GM12878 (cell line): ENCODE measurements around the gene C16orf74. TPM values are rescaled to one million over a fixed set of nuclear protein-coding genes. Genes with fewer than 3 reads are reported as not detected.

Experiments
- ATAC-seq: fragments of 200-7000 bp; cut with Tn5 transposase; 3 replicates; pipeline ENCODE4 v1.9.1; 2020; ENCODE audit warnings: mild to moderate bottlenecking, moderate library complexity
- BruUV-seq: library from RNA; stranded (reverse); fragments of 400-500 nt; replicated peaks from 2 replicates; lab custom pipeline; 2021; lab: Mats Ljungman, UMichigan
- CTCF ChIA-PET: fragments of 300-600 bp; sonication (Branson Sonifier 250); formaldehyde crosslinking; extraction: SDS; loops from one replicate; lab custom pipeline; 2021; ENCODE audit warnings: inconsistent platforms; lab: Yijun Ruan, JAX
- POLR2A ChIA-PET: fragments of 350-600 bp; formaldehyde crosslinking; extraction: SDS; loops from one replicate; lab custom pipeline; 2021; ENCODE audit warnings: inconsistent platforms; lab: Charles Lee
- RAD21 ChIA-PET: fragments of 300-600 bp; sonication (Branson Sonifier 250); formaldehyde crosslinking; loops from one replicate; lab custom pipeline; 2023; ENCODE audit warnings: antibody characterized with exemption; ENCODE audit not compliant: unreplicated experiment; lab: Charles Lee
- SMC1A ChIA-PET: fragments of 300-600 bp; sonication (Branson Sonifier 250); formaldehyde crosslinking; loops from one replicate; lab custom pipeline; 2023; ENCODE audit not compliant: unreplicated experiment, uncharacterized antibody; lab: Charles Lee
- DNase-seq: peaks from one replicate; pipeline ENCODE4 v3.0.0-alpha.2; 2011; ENCODE audit warnings: low read depth, low spot score
- FAIRE-seq: peaks from 3 replicates; lab custom pipeline; 2011; peaks lifted over from hg19 to GRCh38; lab: Jason Lieb, UNC
- H2AFZ ChIP-seq: 2 replicates; pipeline ENCODE4 v1.6.0; 2011; ENCODE audit warnings: low read depth, low read length, control low read depth; ENCODE audit not compliant: control insufficient read depth
- H3K27ac ChIP-seq: 2 replicates; pipeline ENCODE4 v1.5.1; 2011; ENCODE audit warnings: control low read depth; ENCODE audit not compliant: control insufficient read depth, insufficient read depth
- H3K27me3 ChIP-seq, 2 experiments: replicated peaks in 1 of 2; 2 replicates each; pipeline versions ENCODE4 v1.6.0 to v1.6.1; 2011; ENCODE audit warnings: low read length in 1 of 2; ENCODE audit not compliant: control insufficient read depth in 2 of 2, insufficient read depth in 2 of 2
- H3K36me3 ChIP-seq, 2 experiments: 2 replicates each; pipeline ENCODE4 v1.5.1; 2011; ENCODE audit warnings: low read length in 1 of 2; ENCODE audit not compliant: control insufficient read depth in 2 of 2, insufficient read depth in 2 of 2
- H3K4me1 ChIP-seq: 2 replicates; pipeline ENCODE4 v1.6.1; 2011; ENCODE audit warnings: mild to moderate bottlenecking, low read length, moderate library complexity, mixed read lengths; ENCODE audit not compliant: control insufficient read depth, insufficient read depth
- H3K4me2 ChIP-seq: 2 replicates; pipeline ENCODE4 v1.6.0; 2011; ENCODE audit warnings: control low read depth; ENCODE audit not compliant: control insufficient read depth, insufficient read depth
- H3K4me3 ChIP-seq: fragments of 200-600 bp; sonication (generic); 2 replicates; pipeline ENCODE4 v1.5.1; 2016
- H3K79me2 ChIP-seq: 2 replicates; pipeline ENCODE4 v1.6.0; 2011; ENCODE audit warnings: low read length; ENCODE audit not compliant: control insufficient read depth, insufficient read depth
- H3K9ac ChIP-seq: 2 replicates; pipeline ENCODE4 v1.8.0; 2011; ENCODE audit warnings: low read length, control low read depth, mixed read lengths; ENCODE audit not compliant: control insufficient read depth, insufficient read depth
- H3K9me3 ChIP-seq: replicated peaks from 3 replicates; pipeline ENCODE4 v1.5.1; 2011; ENCODE audit warnings: mild to moderate bottlenecking, low read length; ENCODE audit not compliant: control insufficient read depth, insufficient read depth
- H4K20me1 ChIP-seq: 2 replicates; pipeline ENCODE4 v1.6.0; 2011; ENCODE audit not compliant: control insufficient read depth, insufficient read depth
- RAD21 ChIP-seq: IDR thresholded peaks from 2 replicates; pipeline ENCODE4 v1.6.1; 2011; ENCODE audit warnings: mild to moderate bottlenecking, low read depth, low read length, moderate library complexity; ENCODE audit not compliant: insufficient read depth
- SMC3 ChIP-seq: IDR thresholded peaks from 2 replicates; pipeline ENCODE4 v1.6.1; 2011; ENCODE audit warnings: low read length, improper control_type of control experiment, borderline replicate concordance
- SP1 ChIP-seq: IDR thresholded peaks from one replicate; pipeline ENCODE4 v1.6.1; 2011; ENCODE audit warnings: low read depth, low read length
- TAF1 ChIP-seq: IDR thresholded peaks from 2 replicates; pipeline ENCODE4 v1.6.1; 2011; ENCODE audit warnings: mild to moderate bottlenecking, low read depth, low read length, borderline replicate concordance
- WGBS: methylation state at CpG from one replicate; pipeline ENCODE4 v1.1.6; 2016; ENCODE audit warnings: low lambda C conversion rate; ENCODE audit not compliant: insufficient replicate concordance, insufficient coverage; ENCODE audit errors: missing lambda C conversion rate; 5-methylcytosine and 5-hydroxymethylcytosine counted together
- in situ Hi-C: fragments of 300-500 bp; cut with MboI; formaldehyde crosslinking; loops from 9 replicates; pipeline ENCODE4 v1.14.3; 2018; ENCODE audit warnings: mixed read lengths
- intact Hi-C: fragments of 100-400 bp; cut with micrococcal nuclease; formaldehyde crosslinking; loops from one replicate; pipeline ENCODE4 v1.14.2; 2022; ENCODE audit not compliant: unreplicated experiment
- polyA plus RNA-seq, 11 experiments: library from polyadenylated mRNA; depleted of rRNA in 4 of 11; unstranded in 6 of 11; stranded (reverse) in 5 of 11; fragments of >200 nt; fragmentation: Nextera tagmentation in 4 of 11; fragmentation: Illumina TruSeq in 1 of 11; extraction: Ambion mirVana in 4 of 11; extraction: Trizol in 1 of 11; gene quantifications; 1 replicate in 1 of 11; 2 replicates in 10 of 11; pipeline versions ENCODE4 v1.2.1 to v1.2.3, GENCODE V29; 2011 to 2016; ENCODE audit warnings: inconsistent platforms in 2 of 11, missing spikeins in 2 of 11, low read depth in 1 of 11
- total RNA-seq, 4 experiments: library from RNA; depleted of rRNA in 3 of 4; stranded (reverse); fragments of >200 nt in 3 of 4; fragmentation: Illumina TruSeq in 1 of 4; extraction: Trizol in 1 of 4; gene quantifications; 2 replicates each; pipeline versions ENCODE4 v1.2.1 to v1.2.3, GENCODE V29; 2013 to 2021
- TF ChIP-seq, protein P1 (sequence below), 3 experiments: IDR thresholded peaks in 2 of 3; conservative IDR thresholded peaks in 1 of 3; 2 replicates each; pipeline ENCODE4 v1.5.1; 2011; ENCODE audit warnings: low read depth in 3 of 3, low read length in 3 of 3, mild to moderate bottlenecking in 3 of 3, control low read depth in 2 of 3, moderate library complexity in 2 of 3, inconsistent platforms in 1 of 3, mixed read lengths in 1 of 3; ENCODE audit not compliant: control insufficient read depth in 2 of 3, insufficient read depth in 1 of 3; ENCODE audit errors: extremely low read depth in 1 of 3
- TF ChIP-seq, protein P2 (sequence below): fragments of 450-650 bp; IDR thresholded peaks from 2 replicates; pipeline ENCODE4 v1.6.1; 2017; ENCODE audit warnings: mild to moderate bottlenecking

Gene C16orf74
- total and polyA plus RNA-seq, 10 of the 15 experiments (the other 5 are each of a cell fraction or from before 2014, with no cell fraction given): 0.23 to 20.1 (median 6.8) TPM

DNA sequence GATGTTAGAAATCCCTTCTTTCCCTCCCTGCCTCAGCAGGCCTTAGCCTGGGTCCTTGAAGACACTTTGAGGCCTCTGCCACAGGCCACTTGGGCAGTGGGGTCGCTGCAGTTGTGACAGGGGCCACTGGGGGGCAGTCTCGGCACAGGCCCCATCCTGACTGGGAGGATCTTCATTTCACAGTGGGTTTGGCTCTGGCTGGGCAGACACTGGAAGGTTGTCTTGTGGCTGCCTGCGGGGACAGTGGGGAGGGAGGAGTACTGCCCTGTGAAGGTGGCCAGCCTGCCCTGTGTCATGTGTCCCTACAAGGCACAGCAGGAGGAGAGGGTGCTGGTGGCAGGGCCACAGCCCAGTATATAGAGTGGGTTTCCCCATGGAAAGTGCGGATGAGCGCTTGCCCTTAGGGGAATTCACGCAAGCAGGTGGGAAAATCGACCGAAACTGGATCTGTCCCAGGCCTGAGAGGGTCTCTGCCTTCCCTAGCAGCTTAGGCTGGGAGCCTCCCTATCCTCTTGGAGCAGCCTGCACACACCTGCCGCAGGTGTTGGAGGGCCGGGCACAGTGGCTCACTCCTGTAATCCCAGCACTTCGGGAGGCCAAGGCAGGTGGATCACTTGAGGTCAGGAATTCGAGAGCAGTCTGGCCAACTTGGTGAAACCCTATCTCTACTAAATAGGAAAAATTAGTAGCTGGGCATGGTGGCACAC, 90.9 kb downstream of the C16orf74 start:
- H3K36me3 ChIP-seq: peaks cover 37 to 69% of the 10 kb centered on the region in 2 experiments
- H3K27me3 ChIP-seq: no peaks in the 10 kb centered on the region
- POLR2A ChIA-PET: no interaction called here
- in situ Hi-C loops: loop anchor here (5.0 kb wide), 1 partner anchor 57 kb away; no protein-coding TSS in a partner anchor
- no peaks in the 10 kb centered on the region for H3K4me1 ChIP-seq
- H4K20me1 ChIP-seq: no peaks in the 10 kb centered on the region
- no peaks in the 10 kb centered on the region for H3K9me3 ChIP-seq
- no peak overlapping the region for H3K9ac ChIP-seq
- intact Hi-C loops: loop anchor here (1.0 to 2.0 kb wide), 2 partner anchors 58 to 99 kb away; no protein-coding TSS in a partner anchor
- H3K27ac ChIP-seq: no peak overlapping the region
- FAIRE-seq: peak; percentile 78
- WGBS: 68% methylated on average over 12 of the region's 12 CpGs
- TF ChIP-seq RAD21: peak; percentile 80
- TF ChIP-seq, protein P1, sequence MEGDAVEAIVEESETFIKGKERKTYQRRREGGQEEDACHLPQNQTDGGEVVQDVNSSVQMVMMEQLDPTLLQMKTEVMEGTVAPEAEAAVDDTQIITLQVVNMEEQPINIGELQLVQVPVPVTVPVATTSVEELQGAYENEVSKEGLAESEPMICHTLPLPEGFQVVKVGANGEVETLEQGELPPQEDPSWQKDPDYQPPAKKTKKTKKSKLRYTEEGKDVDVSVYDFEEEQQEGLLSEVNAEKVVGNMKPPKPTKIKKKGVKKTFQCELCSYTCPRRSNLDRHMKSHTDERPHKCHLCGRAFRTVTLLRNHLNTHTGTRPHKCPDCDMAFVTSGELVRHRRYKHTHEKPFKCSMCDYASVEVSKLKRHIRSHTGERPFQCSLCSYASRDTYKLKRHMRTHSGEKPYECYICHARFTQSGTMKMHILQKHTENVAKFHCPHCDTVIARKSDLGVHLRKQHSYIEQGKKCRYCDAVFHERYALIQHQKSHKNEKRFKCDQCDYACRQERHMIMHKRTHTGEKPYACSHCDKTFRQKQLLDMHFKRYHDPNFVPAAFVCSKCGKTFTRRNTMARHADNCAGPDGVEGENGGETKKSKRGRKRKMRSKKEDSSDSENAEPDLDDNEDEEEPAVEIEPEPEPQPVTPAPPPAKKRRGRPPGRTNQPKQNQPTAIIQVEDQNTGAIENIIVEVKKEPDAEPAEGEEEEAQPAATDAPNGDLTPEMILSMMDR (IDR thresholded peaks at IDR 0.05 in 2 of 3, conservative IDR thresholded peaks at IDR 0.05 in 1 of 3; ENCODE audit: control insufficient read depth in 2 of 3, extremely low read depth in 1 of 3, insufficient read depth in 1 of 3, low read depth in 3 of 3, low read length in 3 of 3): peak; percentile 87 to 96 (median 95)
- peak; percentile 68 for TF ChIP-seq SMC3
- TF ChIP-seq TAF1: no peak
- TF ChIP-seq, protein P2, sequence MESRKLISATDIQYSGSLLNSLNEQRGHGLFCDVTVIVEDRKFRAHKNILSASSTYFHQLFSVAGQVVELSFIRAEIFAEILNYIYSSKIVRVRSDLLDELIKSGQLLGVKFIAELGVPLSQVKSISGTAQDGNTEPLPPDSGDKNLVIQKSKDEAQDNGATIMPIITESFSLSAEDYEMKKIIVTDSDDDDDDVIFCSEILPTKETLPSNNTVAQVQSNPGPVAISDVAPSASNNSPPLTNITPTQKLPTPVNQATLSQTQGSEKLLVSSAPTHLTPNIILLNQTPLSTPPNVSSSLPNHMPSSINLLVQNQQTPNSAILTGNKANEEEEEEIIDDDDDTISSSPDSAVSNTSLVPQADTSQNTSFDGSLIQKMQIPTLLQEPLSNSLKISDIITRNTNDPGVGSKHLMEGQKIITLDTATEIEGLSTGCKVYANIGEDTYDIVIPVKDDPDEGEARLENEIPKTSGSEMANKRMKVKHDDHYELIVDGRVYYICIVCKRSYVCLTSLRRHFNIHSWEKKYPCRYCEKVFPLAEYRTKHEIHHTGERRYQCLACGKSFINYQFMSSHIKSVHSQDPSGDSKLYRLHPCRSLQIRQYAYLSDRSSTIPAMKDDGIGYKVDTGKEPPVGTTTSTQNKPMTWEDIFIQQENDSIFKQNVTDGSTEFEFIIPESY: no peak
- no peak for TF ChIP-seq SP1
- ATAC-seq: peak; percentile 94
- no peak overlapping the region for H3K4me3 ChIP-seq
- no peak overlapping the region for H3K4me2 ChIP-seq
- SMC1A ChIA-PET: interaction anchor here (1.8 kb wide), 1 partner anchor 56 kb away, joined by 6 read pairs; no protein-coding TSS in a partner anchor
- CTCF ChIA-PET: interaction anchor here (0.7 to 4.8 kb wide), 13 partner anchors 8 to 245 kb away, joined by 3 to 29 read pairs (median 3); partner anchors contain the start of gene GINS2
- no peaks in the 10 kb centered on the region for H3K79me2 ChIP-seq
- no peak for DNase-seq
- RAD21 ChIA-PET: interaction anchor here (0.8 to 1.1 kb wide), 2 partner anchors 57 to 161 kb away, joined by 3 read pairs; no protein-coding TSS in a partner anchor
- TSS peak; percentile 26 for BruUV-seq
- no peak overlapping the region for H2AFZ ChIP-seq
